Fibroblast of skin of left quadriceps (primary cell): ENCODE data around the gene CCDC15.

Source experiments
- DNase-seq, 2 experiments: peaks; one replicate each; pipeline ENCODE4 v3.0.0-alpha.2; 2013; ENCODE audit warnings: low read depth in 2 of 2

The CCDC15 gene, protein sequence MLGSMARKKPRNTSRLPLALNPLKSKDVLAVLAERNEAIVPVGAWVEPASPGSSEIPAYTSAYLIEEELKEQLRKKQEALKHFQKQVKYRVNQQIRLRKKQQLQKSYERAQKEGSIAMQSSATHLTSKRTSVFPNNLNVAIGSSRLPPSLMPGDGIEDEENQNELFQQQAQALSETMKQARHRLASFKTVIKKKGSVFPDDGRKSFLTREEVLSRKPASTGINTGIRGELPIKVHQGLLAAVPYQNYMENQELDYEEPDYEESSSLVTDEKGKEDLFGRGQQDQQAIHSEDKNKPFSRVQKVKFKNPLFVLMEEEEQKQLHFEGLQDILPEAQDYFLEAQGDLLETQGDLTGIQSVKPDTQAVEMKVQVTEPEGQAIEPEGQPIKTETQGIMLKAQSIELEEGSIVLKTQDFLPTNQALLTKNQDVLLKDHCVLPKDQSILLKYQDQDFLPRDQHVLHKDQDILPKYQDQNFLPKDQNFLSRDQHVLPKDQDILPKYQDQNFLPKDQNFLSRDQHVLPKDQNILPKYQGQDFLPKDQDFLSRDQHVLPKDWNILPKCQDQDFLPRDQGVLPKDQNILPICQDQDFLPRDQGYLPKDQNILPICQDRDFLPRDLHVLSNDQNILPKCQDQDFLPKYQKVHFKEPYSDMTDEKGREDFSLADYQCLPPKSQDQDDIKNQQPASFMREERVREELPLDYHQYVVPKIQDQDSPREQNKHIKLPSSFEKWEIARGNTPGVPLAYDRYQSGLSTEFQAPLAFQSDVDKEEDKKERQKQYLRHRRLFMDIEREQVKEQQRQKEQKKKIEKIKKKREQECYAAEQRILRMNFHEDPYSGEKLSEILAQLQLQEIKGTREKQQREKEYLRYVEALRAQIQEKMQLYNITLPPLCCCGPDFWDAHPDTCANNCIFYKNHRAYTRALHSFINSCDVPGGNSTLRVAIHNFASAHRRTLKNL

DNA sequence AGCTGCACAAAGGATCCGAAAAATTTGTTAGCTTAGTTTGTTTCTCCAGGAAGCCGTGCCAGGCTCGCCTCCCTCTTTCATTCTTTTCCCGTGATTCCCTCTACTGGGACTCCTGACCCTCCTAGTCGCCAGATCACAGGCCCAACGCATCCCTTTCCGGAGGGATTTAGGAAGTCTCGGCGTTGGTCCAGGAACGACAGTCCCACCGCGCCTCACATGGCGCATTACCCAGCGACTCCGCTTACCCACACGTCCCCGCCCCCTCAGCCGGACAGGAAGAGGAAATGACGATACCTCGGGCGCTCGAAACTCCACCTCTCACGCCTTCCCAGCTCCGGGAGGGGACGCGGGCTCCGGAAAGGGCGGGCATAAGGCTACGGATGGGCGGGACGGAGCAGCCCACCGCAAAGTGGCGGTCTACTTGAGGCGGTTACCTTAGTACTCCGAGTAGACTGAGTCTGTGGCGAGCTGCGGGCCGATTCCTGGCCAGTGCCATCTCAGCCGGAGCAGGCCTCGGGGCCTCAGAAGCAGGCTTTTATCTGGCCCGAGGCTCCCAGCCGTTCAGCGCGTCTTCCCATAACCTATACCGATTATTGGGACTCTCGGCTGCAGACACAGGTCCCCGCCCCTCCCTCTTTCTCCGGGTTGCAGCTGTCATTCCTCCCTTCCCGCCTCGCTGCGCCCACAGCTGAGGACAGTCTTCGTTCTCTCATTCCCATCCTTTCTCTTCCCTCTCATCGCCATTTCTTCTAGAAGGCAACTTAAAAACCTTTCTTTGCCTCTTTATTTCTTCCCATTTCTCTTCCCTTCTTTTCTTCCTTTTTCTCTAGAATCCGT is at the start of gene CCDC15:
Gene CCDC15, plus strand, starts transcription at position 450 of the 837 bp plus-strand sequence. CDS start 531 bp downstream, outside the sequence.
- peak; percentile 92 to 94 for DNase-seq

- no peak for DNase-seq
Observed at GRCh38 chr11:124915541-124916369, 38.2 kb upstream of the CCDC15 start.

GRCh38 chr11:124916370-124916710 is 37.7 kb upstream of the CCDC15 start:
- no peak for DNase-seq

DNA sequence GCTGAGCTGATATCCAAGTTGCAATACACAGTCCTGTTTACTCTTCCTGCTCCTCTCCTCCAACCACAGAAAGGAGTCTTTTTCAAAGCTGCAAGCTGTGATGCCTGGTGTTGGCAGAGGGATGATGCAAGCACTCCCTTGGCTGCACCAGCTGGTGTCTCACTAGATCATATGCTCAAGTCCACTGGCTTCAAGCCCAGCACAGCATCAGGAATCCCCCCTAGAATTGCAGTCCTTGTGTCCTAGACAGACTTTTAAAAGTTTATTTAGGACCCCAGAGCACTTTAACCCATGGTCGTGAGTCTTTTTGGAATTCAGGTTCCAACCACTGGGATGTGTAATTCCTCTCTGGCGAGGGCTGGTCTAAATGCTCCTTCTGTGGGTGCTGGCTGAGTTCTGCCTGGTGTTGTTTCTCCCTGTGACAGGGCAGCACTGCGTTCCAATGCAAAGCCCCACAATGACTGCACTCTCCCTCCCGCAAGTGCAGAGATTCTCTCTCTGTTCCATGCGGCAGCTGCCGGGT is 36.8 kb upstream of the CCDC15 start:
- no peak for DNase-seq

DNA sequence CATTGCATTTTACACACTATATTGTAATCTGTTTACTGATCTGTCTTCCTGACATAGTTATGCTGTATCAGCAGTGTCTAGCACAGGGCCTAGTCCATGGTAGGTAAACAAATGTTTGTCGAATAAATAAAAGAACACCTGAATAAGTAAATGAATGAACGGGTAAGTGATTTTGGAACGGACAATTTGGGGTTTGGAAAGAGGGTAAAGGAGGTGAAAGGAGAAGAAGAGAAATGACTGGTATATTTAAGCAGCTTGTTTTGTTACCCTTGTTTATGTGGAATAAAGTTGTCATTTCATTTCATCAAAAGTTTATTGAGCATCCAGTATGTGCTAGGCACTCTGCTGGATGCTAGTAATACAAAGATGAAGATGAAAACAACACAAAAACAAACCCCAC is 35.1 kb upstream of the CCDC15 start, which contains the start of gene HEPN1:
Gene HEPN1, plus strand, starts transcription at position 301 of the 400 bp plus-strand sequence.
- no peak for DNase-seq

DNA sequence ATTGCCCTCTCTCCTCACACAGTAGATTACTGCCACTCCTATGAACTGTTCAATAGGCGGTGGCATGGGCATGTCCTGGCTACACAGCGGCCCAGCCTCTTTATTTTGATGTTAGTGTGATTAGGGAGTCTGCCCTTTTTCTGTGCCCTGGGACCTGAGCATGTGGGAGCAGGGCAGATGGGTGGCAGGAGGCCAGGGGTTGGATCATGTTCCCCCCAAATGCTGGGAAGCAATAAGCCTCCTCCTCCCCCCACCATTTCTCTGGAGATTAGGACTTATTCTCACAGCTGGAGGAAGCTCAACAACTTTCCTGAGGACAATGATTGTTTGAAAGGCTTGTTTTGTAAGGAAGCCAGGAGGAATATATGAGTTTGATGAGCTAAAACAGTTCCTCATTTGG is 34.1 kb upstream of the CCDC15 start:
- DNase-seq = no peak

DNA sequence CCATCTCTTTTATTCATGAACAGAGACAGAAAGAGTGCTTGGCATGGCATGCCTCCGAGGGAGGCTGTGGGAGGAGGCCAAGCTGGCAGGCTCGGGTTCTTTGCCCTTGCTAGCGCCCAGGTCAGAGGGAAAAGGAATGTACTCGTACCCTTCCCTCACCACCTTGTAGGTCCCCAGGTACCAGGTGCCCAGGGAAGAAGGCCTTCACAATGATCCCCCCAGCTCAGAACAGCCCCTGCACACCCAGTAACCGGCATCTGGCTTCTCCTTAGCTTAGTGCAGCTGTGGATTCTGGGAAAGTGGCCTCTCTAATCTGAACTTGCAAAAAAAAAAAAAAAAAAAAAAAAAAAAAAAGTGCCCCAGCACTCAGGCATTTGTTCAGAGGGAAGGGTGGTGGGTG is 33.6 kb upstream of the CCDC15 start:
- DNase-seq = no peak

DNA sequence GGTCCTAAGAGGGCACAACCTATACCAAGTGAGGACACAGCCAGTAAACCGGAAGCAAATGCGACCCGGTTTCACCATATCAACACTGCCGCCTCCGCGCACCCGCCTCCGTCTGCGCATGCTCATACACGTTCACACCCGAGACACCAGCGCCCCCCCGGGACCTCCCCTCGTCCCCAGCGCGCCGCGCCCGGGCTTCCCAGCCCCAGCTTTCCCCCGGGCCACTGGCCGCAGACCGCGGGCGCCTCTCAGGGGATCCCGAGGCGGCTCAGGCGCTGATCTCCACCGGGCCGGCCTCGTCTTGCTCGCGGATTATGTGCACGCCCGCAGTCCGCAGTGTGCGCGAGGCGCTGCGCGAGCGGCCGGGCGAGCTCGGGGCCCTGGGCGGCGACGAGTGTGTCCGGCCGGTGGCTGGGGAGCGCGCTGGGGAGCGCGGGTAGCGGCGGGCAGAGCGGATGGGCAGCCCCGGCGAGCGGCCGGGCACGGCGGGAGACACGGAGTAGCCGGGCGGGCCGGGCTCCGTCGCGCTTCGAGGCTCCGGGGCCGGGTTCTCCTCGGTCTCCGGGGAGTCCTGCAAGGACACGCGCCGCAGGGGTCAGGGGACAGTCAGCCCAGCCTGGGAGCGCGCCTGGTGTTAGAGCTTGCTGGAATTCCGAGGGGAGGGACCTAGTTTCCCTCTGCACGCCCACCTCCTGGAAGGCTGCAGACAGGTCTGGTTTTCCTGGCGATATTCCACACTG is 33.0 kb upstream of the CCDC15 start:
- DNase-seq = no peak

- DNase-seq = no peak
Observed at GRCh38 chr11:124922831-124923230, 31.2 kb upstream of the CCDC15 start.

- DNase-seq = no peak
Observed at GRCh38 chr11:124923296-124923695, 30.7 kb upstream of the CCDC15 start.

GRCh38 chr11:124928942-124929665 is 24.9 kb upstream of the CCDC15 start:
- no peak for DNase-seq

DNA sequence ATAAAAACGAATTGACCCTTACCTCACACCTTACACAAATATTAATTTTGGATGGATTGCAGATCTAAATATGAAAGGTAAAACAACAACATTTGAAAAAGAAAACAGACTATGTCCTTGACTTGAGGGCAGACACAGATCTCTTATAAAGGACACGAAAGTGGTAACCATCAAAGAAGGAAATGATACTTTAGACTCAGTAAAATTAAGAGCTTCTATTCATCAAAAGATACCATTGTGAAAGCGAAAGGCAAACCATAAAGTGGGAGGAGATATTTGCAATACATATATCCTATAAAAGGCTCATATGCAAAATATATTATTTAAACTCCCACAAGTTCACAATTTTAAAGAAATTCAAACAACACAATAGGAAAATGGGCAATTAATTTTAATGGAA is 23.2 kb upstream of the CCDC15 start:
- DNase-seq = no peak

DNA sequence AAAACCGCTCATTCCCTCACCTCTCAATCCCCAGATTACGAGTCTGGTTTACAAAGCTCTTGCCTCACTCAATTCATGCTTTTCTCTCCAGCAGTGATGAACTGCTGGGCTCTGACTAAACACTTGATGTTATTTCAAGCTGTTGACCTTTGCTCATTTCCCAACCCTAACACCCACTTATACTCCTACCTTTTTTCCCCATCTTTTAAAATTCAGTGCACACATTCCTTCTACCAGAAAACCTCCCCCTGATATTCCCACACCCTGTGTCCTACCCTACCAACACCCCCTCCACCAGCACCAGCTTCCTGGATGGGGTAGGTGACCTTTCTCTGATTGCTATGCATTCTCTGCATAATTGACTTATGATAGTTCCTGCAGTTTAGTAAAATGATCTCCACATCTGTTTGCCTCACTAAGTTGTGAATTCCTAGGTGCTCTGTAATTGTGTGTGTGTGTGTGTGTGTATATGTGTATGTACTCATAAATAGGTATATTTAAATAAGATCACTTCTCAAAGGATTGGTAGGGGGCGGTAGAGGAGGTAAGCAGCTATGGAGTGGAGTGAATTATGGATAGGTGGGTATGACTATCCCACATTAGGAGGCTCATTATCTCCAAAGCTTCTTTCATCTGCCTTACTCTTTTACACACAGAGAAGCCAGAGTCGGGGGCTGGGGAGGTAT is 19.0 kb upstream of the CCDC15 start:
- peak; percentile 49 to 54 for DNase-seq

- no peak for DNase-seq
Observed at GRCh38 chr11:124935548-124936514, 18.2 kb upstream of the CCDC15 start, which contains the start of gene HEPACAM. HEPACAM (minus strand) TSS chr11:124936047; CDS start chr11:124936006, 41 bp downstream.

DNA sequence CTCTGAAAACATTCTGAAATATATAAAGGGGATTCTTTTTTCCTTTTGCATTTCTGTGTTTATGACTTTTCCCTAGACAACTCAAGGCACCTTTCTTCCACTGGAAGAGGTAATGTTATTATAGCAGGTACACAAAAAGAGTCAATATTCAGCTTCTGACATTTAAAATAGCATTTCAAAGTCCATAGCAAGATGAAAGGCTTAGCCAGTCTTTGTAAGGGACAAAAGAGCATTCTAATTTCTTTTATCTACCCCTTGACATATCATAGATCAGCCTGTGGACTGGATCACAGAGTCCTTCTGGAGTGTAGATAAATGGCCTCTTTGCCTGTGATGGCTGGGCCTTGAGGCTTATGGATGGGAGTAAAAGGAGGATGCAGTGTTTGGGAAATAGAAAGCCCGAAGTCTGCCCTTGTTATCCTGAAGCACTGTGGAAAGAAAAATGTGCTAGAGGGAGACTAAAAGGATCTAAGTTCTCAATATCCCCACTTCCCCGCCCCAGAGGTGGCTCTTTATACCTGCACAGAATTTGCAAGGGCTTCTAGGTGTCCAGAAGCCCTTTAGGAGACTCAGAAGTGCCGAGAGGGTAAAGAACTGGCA is 16.6 kb upstream of the CCDC15 start:
- DNase-seq = no peak

DNA sequence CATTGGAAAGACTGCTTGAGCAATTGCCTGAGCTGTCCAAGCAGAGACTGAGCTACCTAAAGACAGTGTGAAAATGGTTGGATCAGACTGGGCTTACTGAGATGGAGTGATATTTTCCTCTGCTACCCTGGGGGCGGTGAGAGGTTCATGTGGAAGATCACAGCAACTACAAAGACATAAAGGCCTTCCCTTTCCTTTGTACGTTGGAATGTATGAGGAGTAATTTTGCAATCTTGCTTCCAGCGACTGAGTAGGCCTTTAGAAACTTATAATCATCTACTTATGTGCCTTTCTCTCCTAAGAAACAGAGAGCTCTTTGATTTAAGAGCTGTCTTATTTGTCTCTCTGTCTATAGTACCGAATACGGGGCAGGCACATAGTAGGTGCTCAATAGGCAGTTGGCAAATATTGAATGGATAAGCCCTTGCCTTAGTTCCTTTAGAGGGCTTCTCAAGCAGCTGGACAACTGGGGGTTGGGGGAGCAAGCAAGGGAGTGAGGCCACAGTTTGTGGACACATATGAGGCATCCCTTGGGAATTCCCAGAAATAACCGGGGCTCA is 15.7 kb upstream of the CCDC15 start:
- no peak for DNase-seq

- DNase-seq = no peak
Observed at GRCh38 chr11:124938970-124939369, 15.0 kb upstream of the CCDC15 start.
